GM19467 (cell line): Measurements from ENCODE around the gene HS6ST3.
"Not testable (repeated sequence)": the region's sequence is repeated elsewhere in the genome, so short reads cannot be mapped to it uniquely, and the experiment has no call there.

Experiments
- ATAC-seq: cut with Tn5 transposase; IDR thresholded peaks from one replicate; pipeline ENCODE4 v1.9.1; 2021; ENCODE audit warnings: mild to moderate bottlenecking, moderate library complexity; ENCODE audit not compliant: unreplicated experiment

Gene HS6ST3

GRCh38 chr13:96091164-96092117 is 1.5 kb downstream of the HS6ST3 start:
- no peak for ATAC-seq

DNA sequence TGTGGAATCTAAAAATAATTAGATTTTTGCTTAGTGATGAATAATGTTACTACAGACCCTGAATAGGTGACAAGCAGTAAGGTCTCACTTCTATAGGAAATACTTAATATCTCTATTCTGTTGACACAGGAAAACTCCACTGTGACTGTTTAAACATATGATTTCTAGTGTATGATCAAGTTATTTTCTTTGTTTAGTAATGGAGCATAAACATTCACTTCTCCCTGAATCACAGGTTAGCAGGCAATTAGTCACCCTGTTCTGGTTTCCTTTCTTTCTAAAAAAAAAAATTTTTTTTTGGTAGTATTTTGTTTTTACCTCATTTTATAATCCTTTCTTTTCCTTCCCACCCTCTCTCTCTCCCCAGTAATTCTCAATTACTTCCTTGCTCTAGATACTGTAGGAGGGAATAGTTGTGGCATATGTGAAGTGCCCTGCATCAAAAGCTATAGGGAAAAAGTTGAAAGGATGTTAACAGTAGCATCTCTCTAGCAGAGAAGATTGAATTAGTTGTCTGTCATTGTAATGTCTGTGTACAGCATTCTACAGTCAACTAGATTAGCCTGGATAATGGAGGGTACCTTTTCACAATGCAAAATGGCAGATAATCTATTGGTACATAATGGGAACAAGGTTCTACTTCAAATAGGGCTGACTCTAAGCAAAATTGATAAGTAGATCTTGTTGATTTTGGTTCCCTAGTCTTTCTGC is 3.5 kb downstream of the HS6ST3 start:
- no peak for ATAC-seq

- ATAC-seq = no peak
Measured at GRCh38 chr13:96100457-96101220, 10.7 kb downstream of the HS6ST3 start.

DNA sequence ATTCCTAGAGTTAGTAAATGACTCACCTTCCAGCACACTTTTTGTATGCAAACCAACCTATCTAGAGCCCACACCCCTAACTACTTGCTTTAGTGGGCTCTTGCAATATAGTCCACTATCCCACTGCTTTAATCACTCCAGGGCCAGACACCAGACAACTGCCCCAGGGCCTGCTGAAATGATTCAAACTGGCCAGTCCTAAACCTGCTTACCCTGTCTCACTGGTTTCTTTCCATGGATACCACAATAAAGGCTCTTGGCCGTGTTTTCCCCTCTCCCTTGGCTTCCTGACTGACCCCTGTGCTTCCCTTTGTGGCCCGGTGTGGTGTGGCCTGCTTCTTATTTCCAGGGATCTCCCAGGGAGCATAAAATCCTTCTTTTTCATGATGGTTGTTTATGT is 14.6 kb downstream of the HS6ST3 start:
- ATAC-seq = no peak

DNA sequence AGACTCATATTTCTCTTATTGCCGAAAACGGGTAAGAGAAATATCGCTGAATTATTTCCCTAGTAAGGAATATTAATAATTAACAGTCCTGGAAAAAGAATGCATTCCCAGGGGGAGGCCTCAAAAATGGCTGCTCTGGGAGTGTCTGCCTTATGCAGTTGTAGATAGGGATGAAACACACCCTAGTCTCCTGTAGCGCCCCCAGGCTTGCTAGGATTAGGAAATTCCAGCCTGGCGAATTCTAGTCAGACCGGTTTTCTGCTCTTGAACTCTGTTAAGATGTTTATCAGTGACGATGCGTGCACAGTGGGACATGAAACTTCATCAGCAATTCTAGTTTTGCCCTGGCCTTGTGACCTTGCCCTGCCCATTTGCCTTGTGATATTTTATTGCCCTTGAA is 18.2 kb downstream of the HS6ST3 start:
- ATAC-seq = not testable (repeated sequence)

GRCh38 chr13:96109125-96109524 is 19.2 kb downstream of the HS6ST3 start:
- ATAC-seq = no peak

GRCh38 chr13:96112936-96113335 is 23.0 kb downstream of the HS6ST3 start:
- no peak for ATAC-seq

DNA sequence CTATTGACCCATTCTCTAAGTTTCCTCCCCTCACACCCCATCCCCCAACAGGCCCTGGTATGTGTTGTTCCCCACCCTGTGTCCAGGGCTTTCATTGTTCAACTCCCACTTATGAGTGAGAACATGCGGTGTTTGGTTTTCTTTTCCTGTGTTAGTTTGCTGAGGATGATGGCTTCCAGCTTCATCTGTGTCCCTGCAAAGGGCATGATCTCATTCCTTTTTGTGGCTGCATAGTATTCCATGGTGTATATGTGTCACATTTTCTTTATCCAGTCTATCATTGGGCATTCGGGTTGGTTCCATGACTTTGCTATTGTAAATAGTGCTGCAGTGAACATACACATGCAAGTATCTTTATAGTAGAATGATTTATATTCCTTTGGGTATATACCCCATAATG is 25.5 kb downstream of the HS6ST3 start:
- ATAC-seq = not testable (repeated sequence)

DNA sequence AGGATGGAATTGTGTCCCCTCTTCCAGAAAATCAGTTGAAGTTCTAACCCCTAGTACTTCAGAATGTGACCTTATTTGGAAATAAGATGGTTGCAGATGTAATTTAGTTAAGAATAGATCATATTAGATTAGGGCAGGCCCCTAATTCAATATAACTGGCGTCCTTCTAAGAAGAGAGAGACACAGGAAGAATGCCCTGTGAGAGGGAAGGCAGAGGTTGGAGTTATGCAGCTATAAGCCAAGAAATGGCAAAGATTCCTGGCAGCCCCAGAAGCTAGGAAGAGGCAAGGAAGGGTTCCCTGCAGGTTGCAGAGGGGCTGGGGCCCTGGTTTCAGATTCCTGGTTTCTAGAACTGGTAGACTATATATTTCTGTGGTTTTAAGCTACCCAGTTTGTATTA is 30.0 kb downstream of the HS6ST3 start:
- no peak for ATAC-seq

DNA sequence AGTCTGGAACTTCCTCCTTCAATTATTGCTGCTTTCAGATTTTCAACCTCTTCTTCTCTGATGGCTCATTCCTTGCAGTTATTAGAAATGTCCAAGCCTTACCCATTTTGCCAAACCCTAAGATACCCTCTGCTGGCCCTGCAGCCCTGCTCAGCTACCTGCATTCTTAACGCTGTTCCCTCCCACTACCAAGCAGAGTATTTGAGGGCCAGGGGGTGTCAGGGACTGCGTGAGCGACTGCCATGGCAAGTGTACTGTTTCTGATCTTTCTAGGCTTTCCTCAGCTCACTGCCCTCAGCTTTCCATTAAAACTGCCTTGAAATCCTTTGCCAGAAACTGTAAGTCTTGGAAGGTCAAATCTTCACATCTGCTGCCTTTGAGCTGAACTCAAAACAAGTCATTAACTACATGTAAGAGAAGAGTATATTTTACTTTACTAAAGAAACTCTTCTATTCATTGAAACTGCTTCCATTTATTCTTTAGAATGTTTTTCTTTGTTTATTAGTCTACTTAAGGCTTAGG is 41.0 kb downstream of the HS6ST3 start:
- ATAC-seq = no peak

GRCh38 chr13:96141032-96141431 is 51.1 kb downstream of the HS6ST3 start:
- ATAC-seq = no peak

DNA sequence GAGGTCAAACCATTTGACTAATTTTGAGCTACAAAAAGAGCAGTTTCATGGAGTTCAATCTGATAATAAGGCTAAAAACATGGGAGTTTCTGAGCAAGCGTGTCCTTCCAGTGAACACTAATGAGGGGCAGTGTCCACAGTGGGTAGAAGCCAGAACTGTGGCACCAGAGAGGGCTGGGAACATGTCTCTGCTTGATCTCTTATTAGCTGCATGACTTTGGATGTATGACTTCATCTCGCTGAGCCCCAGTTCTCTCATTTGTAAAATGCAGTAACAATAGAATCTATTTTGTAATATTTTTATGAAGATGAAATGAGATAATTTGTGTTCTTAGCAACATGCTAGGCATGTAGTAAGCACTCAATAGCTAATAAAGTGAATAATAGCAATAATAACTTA is 69.8 kb downstream of the HS6ST3 start:
- no peak for ATAC-seq

DNA sequence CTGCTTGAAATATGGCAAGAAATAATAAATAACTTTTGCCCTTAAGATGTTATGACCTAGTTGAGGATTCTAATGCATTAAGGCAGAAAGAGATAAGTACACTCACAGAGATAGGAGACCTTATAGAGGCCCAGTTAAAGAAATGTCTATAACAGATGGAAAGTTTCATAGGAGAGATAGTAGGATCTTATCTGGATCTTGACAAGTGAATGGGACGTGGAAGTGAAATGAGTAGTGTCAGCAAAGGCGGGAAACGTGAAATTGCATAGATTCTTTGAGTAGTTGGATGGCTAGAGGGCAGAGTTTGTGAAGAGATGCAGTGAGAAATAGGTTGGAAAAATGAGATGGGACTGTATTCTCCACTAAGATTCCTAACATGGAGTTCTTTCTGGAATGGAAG is 71.2 kb downstream of the HS6ST3 start:
- ATAC-seq = no peak

DNA sequence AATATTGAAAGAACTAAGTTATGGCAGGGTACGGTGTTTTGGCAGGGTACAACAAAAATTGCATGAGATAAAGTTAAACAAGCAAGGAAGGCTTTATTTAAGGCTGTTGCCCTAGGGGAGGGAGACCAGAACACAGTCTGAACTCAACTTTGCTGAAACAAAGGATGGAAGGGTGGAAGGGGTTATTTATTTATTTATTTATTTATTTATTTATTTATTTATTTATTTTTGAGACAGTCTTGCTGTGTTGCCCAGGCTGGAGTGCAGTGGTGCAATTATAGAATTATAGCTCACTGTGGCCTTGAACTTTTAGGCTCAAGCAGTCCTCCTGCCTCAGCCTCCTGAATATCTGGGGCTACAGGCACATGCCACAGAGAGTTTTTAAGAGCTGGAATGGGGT is 75.9 kb downstream of the HS6ST3 start:
- no peak for ATAC-seq

DNA sequence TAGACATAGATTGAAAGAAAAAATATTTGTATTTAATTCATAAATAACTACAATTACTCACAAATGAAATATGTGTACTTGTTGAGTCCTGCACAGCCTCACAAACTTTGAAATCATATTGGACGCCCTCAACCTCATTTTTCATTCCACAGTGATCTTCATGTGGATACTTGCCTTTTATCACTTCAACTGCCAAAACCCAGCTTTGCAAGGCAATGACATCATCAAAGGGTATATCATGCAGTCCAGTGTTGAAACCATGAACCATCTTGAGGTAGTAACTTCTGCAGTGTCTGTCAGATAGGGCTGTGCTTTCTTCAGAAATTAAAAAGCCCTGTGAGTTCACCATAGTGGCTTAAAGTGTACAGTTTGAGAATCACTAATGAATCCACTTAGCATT is 82.2 kb downstream of the HS6ST3 start:
- ATAC-seq = no peak

DNA sequence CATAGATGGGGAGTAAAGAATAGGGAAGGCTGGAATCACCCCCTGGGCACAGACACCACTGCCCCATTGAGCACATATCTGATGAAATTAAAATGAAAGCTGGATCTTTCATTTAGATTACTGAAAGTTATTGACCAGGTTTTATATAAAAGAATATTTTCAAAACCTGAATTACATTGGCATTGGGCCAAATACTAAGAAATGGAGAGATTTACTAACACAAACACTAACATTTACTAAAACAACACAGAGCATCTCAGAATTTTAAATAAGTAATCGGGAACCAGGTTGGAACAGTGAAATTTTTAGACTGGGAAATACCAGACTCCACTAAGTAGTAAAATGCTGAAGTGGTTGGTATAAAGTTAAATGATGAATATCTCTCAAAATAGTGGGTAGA is 88.9 kb downstream of the HS6ST3 start:
- ATAC-seq = no peak

GRCh38 chr13:96179309-96179708 is 89.4 kb downstream of the HS6ST3 start:
- no peak for ATAC-seq

DNA sequence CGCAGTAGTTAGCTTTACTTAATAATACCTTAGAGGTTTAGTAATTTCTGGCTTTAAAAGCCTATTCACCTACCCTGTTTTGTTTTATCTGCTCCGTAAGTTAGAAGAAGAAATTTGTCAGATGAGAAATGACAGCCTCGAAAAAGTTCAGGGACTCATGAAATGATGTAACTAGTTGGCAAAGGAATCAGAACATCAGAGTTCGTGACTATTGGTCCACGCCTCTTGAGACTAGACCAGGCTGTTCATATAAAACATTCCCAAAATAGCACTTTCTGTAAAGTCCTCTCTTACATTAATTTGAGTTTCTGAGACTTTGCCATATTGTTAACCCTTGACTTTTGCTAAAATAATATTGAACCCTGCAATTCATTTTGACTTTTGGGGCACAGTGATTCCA is 92.0 kb downstream of the HS6ST3 start:
- ATAC-seq = no peak

GRCh38 chr13:96185818-96186217 is 95.9 kb downstream of the HS6ST3 start:
- no peak for ATAC-seq

- ATAC-seq = no peak
Measured at GRCh38 chr13:96191367-96191766, 101.5 kb downstream of the HS6ST3 start.

- ATAC-seq = no peak
Measured at GRCh38 chr13:96193728-96194310, 103.9 kb downstream of the HS6ST3 start.
